Measurements from ENCODE around the gene LIN37.

DNA sequence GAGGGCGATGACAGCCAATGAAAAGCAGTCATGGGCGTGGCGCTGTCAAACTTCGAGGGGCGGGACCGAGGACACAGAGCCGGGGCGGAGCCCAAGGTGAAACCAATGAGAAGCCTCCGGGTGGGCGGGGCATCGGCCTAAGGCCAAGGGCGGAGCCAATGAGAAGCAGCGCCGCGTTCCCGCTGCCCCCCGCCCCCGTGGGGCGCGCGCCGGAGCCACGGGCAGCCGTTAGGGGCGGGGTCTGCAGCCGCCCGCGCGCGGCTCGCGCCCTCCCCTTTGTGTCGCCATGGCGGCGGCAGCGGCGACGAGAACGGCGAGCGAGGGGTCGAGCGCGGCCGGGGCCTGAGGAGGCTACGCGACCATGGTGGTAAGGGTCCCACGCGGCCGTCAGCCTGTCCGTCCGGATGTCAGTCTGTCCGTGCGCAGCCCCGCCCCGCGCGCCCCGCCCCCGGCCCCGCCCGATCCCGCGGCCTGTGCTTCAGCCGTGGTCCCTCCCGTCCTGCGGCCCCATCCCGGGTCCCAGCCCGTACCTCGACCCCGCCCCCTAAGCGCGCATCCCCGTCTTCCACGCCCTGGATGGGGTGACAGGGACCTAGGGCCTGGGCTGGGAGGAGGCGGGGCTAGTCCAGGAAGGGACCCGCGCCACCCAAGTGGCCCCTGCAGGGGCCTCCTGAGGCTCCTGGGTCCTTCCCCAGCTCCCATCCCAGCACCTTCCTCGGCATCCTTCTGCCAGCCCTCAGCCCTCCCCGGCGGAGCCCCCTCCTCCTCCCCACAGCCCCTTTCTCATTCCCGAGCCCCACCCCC is 27.1 kb downstream of the LIN37 start, which contains the start of gene ARHGAP33:
- TF ChIP-seq CTCF (IDR thresholded peaks at IDR 0.05) (no peak), EZH2 (IDR thresholded peaks at IDR 0.05) (no peak)
